ENCODE results near the gene TFEB. TPM values are rescaled to one million over a fixed set of nuclear protein-coding genes. Genes with fewer than 3 reads are reported as not detected.

TFEB gene
- polyA plus RNA-seq, 1 donor (not counting 4 experiments of a cell fraction or from before 2014, with no cell fraction given), result 4.3 TPM

DNA sequence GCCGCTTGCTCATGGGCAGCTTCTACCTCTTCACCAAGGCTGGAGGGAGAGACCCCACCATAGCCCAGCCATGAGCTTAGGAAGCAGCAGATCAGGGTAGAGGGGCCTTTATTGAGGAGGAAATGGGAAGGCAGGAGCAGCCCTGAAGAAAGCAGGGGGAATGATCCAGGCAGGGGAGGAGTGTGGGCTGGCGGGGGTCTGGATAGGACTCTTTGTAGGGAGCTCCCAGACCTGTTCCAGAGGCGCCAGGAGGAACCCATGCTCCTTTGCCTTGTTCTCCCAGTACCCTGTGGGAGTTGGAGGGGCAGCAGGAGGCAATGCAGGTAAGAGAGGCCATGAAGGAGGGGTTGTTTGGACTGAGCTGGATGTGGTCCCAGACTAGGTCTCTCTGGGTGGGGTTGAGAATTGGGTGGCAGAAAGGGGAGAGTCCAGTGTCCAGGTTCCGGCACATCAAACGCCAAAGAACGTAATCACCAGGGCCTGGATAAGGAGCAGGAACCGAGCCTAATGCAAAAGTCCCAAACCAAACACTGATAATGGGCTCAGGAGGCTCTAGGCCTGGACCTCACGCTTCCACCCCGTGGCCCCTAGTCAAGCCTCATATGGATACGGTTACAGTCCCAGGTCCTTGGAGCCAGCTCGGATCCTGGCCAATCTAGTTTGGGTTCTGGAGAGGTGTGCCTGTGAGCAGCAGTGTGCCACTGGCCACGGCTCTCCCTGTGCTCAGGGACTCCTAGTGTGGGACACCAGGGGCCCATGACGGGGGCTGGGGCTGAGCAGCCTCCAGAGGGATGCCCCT, 23.9 kb upstream of the TFEB start:
- no peak overlapping the region for H3K9ac ChIP-seq (ENCODE audit: control insufficient read depth, extremely low read depth, insufficient read depth, low read length)
- TF ChIP-seq, protein P1, sequence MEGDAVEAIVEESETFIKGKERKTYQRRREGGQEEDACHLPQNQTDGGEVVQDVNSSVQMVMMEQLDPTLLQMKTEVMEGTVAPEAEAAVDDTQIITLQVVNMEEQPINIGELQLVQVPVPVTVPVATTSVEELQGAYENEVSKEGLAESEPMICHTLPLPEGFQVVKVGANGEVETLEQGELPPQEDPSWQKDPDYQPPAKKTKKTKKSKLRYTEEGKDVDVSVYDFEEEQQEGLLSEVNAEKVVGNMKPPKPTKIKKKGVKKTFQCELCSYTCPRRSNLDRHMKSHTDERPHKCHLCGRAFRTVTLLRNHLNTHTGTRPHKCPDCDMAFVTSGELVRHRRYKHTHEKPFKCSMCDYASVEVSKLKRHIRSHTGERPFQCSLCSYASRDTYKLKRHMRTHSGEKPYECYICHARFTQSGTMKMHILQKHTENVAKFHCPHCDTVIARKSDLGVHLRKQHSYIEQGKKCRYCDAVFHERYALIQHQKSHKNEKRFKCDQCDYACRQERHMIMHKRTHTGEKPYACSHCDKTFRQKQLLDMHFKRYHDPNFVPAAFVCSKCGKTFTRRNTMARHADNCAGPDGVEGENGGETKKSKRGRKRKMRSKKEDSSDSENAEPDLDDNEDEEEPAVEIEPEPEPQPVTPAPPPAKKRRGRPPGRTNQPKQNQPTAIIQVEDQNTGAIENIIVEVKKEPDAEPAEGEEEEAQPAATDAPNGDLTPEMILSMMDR (optimal IDR thresholded peaks at IDR 0.05 in 1 of 3, IDR thresholded peaks at IDR 0.05 in 1 of 3, conservative IDR thresholded peaks at IDR 0.05 in 1 of 3; ENCODE audit: extremely low read depth in 1 of 3, insufficient read depth in 2 of 3, low read length in 3 of 3), result no peak
- TF ChIP-seq EZH2 (IDR thresholded peaks at IDR 0.05; ENCODE audit: low read length), result no peak
- DNase-seq (ENCODE audit: low read depth, low spot score) (no peak), FAIRE-seq (no peak)
- H3K4me1 ChIP-seq (ENCODE audit: control insufficient read depth, extremely low read depth, insufficient read depth, low read length), result no peaks in the 10 kb centered on the region
- H3K4me3 ChIP-seq (ENCODE audit: control insufficient read depth in 2 of 3, extremely low read depth in 1 of 3, insufficient read depth in 2 of 3, low read depth in 1 of 3, low read length in 3 of 3), result no peak overlapping the region
- H3K27ac ChIP-seq (ENCODE audit: control insufficient read depth, insufficient read depth, low read length), result no peak overlapping the region
- no peaks in the 10 kb centered on the region for H3K9me1 ChIP-seq (ENCODE audit: control insufficient read depth, extremely low read depth, insufficient read depth, low read length)
- H2AFZ ChIP-seq (ENCODE audit: control insufficient read depth, low read length), result no peak overlapping the region
- no peaks in the 10 kb centered on the region for H3K9me3 ChIP-seq (ENCODE audit: control insufficient read depth, low read depth, low read length)
- dilution Hi-C loops (cut with MboI; ENCODE audit: extremely low pct_ligation_motif_present, low sequenced_read_pairs), result no loop called here
- no peaks in the 10 kb centered on the region for H3K27me3 ChIP-seq (ENCODE audit: control insufficient read depth, extremely low read depth, insufficient read depth, low read length)
- no peaks in the 10 kb centered on the region for H3K36me3 ChIP-seq (ENCODE audit: control insufficient read depth in 2 of 2, extremely low read depth in 1 of 2, insufficient read depth in 2 of 2, low read length in 2 of 2)
- no peaks in the 10 kb centered on the region for H4K20me1 ChIP-seq (ENCODE audit: control insufficient read depth, extremely low read depth, insufficient read depth, low read length)
- H3K4me2 ChIP-seq (ENCODE audit: control insufficient read depth, extremely low read depth, insufficient read depth, low read depth, low read length), result no peak overlapping the region
- no peaks in the 10 kb centered on the region for H3K79me2 ChIP-seq (ENCODE audit: control insufficient read depth, insufficient read depth, low read length)

DNA sequence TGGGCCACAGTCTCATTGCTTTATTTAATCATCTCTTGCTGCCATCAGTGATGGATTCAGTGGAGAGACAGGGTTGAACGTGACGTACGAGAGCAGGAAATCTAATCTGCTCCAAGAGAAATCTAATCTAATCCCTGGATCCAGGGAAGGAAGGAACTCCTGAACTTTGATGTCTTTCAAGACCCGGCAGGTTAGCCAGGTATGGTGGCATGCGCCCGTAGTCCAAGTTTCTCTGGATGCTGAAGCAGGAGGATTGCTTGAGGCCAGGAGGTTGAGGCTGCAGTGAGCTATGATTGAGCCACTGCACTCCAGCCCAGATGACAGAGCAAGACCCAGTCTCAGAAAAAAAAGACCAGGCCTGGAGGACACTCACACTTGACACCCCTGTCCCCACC, 23.2 kb upstream of the TFEB start:
- no peak overlapping the region for H3K4me3 ChIP-seq (ENCODE audit: control insufficient read depth in 2 of 3, extremely low read depth in 1 of 3, insufficient read depth in 2 of 3, low read depth in 1 of 3, low read length in 3 of 3)
- H3K27me3 ChIP-seq (ENCODE audit: control insufficient read depth, extremely low read depth, insufficient read depth, low read length), result peaks cover 5% of the 10 kb centered on the region
- DNase-seq (ENCODE audit: low read depth, low spot score) (no peak), FAIRE-seq (no peak)
- H3K9ac ChIP-seq (ENCODE audit: control insufficient read depth, extremely low read depth, insufficient read depth, low read length), result no peak overlapping the region
- no peak overlapping the region for H3K4me2 ChIP-seq (ENCODE audit: control insufficient read depth, extremely low read depth, insufficient read depth, low read depth, low read length)
- dilution Hi-C loops (cut with MboI; ENCODE audit: extremely low pct_ligation_motif_present, low sequenced_read_pairs), result no loop called here
- H3K9me3 ChIP-seq (ENCODE audit: control insufficient read depth, low read depth, low read length), result no peaks in the 10 kb centered on the region
- no peaks in the 10 kb centered on the region for H4K20me1 ChIP-seq (ENCODE audit: control insufficient read depth, extremely low read depth, insufficient read depth, low read length)
- TF ChIP-seq, protein P1 (optimal IDR thresholded peaks at IDR 0.05 in 1 of 3, IDR thresholded peaks at IDR 0.05 in 1 of 3, conservative IDR thresholded peaks at IDR 0.05 in 1 of 3; ENCODE audit: extremely low read depth in 1 of 3, insufficient read depth in 2 of 3, low read length in 3 of 3), result no peak
- TF ChIP-seq EZH2 (IDR thresholded peaks at IDR 0.05; ENCODE audit: low read length), result no peak
- no peak overlapping the region for H3K27ac ChIP-seq (ENCODE audit: control insufficient read depth, insufficient read depth, low read length)
- no peak overlapping the region for H2AFZ ChIP-seq (ENCODE audit: control insufficient read depth, low read length)
- no peaks in the 10 kb centered on the region for H3K36me3 ChIP-seq (ENCODE audit: control insufficient read depth in 2 of 2, extremely low read depth in 1 of 2, insufficient read depth in 2 of 2, low read length in 2 of 2)
- no peaks in the 10 kb centered on the region for H3K79me2 ChIP-seq (ENCODE audit: control insufficient read depth, insufficient read depth, low read length)
- H3K9me1 ChIP-seq (ENCODE audit: control insufficient read depth, extremely low read depth, insufficient read depth, low read length), result no peaks in the 10 kb centered on the region
- no peaks in the 10 kb centered on the region for H3K4me1 ChIP-seq (ENCODE audit: control insufficient read depth, extremely low read depth, insufficient read depth, low read length)
